ENCODE results near the gene KCMF1. TPM values are rescaled to one million over a fixed set of nuclear protein-coding genes. Genes with fewer than 3 reads are reported as not detected.

Gene KCMF1
- total RNA-seq, 2 donors from 2014 or later: 40.6 to 46.7 TPM

DNA sequence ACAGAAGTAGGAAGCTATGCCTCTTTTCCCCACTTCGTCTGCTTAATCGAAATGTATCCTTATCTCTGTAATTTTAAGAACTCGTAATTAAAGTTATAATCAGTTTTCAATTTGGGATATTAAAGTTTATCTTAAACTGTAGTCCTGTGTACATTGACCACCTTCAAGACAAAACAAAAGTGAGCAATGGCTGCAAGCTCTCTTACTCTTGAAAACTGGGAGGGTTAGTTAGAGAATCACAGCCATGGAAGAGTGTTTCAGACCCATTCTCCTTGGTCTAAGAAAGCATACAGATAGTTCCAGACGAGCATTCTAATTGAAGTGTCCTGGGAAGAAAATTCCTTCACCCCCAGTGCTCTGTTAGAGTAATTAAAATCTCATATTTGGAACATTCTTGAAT lies 2.0 kb downstream of the KCMF1 start:
- Histone ChIP-seq H3K4me1 (ENCODE audit: control insufficient read depth in 1 of 2, low read depth in 2 of 2) (peaks cover 36 to 67% of the 10 kb centered on the region in 2 donors), H3K27me3 (replicated peaks; ENCODE audit: insufficient read depth) (no peaks in the 10 kb centered on the region), H3K27ac (peak overlapping the region in 1 of 2 donors; percentile 87), H3K4me3 (peak overlapping the region; percentile 77), H3K36me3 (no peaks in the 10 kb centered on the region), H3K9me3 (no peaks in the 10 kb centered on the region)
- TF ChIP-seq, protein P1, sequence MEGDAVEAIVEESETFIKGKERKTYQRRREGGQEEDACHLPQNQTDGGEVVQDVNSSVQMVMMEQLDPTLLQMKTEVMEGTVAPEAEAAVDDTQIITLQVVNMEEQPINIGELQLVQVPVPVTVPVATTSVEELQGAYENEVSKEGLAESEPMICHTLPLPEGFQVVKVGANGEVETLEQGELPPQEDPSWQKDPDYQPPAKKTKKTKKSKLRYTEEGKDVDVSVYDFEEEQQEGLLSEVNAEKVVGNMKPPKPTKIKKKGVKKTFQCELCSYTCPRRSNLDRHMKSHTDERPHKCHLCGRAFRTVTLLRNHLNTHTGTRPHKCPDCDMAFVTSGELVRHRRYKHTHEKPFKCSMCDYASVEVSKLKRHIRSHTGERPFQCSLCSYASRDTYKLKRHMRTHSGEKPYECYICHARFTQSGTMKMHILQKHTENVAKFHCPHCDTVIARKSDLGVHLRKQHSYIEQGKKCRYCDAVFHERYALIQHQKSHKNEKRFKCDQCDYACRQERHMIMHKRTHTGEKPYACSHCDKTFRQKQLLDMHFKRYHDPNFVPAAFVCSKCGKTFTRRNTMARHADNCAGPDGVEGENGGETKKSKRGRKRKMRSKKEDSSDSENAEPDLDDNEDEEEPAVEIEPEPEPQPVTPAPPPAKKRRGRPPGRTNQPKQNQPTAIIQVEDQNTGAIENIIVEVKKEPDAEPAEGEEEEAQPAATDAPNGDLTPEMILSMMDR (IDR thresholded peaks at IDR 0.05): no peak
- ATAC-seq (ENCODE audit: insufficient number of reproducible peaks, low FRiP score, low read depth) (no peak), DNase-seq (ENCODE audit: low spot score) (no peak)

DNA sequence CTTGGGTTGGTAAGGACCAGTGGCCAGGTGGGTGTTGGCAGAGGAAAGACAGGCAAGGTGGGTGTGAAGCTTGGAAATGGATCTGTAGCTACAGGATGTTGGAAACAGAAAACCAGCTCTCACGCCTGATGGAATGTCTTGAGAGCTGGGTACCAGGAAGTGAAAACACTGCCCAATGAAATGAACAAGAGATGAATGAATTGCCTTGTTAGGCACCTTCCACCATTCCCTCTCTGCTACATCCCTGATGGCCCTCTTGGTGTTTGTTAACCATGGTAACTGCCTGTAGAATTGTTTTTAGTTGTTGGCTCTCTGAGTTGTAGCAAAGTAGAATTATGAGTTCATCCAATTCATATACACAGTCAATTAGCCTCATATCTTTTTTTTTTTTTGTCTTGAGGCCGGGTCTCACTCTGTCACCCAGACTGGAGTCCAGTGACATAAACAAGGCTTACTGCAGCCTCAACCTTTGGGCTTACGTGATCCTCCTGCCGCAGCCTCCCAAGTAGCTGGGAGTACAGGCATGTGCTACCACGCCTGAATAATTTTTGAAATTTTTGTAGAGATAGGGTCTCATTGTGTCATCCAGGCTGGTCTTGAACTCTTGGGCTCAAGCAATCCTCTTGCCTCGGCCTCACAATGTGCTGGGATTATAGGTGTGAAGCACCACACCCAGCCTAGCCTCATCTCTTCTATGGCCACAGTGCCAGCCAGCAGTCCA lies 9.5 kb downstream of the KCMF1 start:
- TF ChIP-seq, protein P1 (IDR thresholded peaks at IDR 0.05): no peak
- no peak overlapping the region for H3K4me3 ChIP-seq
- H3K9me3 ChIP-seq: no peaks in the 10 kb centered on the region
- H3K4me1 ChIP-seq (ENCODE audit: control insufficient read depth in 1 of 2, low read depth in 2 of 2): peaks cover 21 to 45% of the 10 kb centered on the region in 2 donors
- ATAC-seq (ENCODE audit: insufficient number of reproducible peaks, low FRiP score, low read depth): no peak
- H3K36me3 ChIP-seq: no peaks in the 10 kb centered on the region
- no peak for DNase-seq (ENCODE audit: low spot score)
- H3K27me3 ChIP-seq (replicated peaks; ENCODE audit: insufficient read depth): no peaks in the 10 kb centered on the region
- H3K27ac ChIP-seq: no peak overlapping the region

DNA sequence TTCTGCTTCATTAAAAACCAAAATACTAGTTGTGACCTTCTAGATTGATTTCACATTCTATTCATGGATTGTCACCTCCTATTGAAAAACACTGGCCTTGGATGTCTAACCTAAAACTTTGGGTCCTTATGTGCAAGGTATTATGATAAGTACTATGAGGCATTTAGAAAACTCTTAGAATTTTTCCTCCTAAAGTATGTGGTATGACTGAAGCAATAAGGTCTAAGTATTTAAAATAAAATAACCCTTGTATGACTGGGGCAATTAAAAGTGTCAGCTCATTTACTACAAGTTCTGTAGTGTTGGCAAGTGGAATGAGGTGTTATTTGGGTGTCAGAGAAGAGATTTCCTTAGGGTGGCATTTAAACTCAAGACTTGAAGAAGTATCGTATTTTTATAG lies 15.1 kb downstream of the KCMF1 start:
- Histone ChIP-seq H3K36me3 (no peaks in the 10 kb centered on the region), H3K4me3 (no peak overlapping the region), H3K27me3 (replicated peaks; ENCODE audit: insufficient read depth) (no peaks in the 10 kb centered on the region), H3K9me3 (no peaks in the 10 kb centered on the region), H3K27ac (no peak overlapping the region), H3K4me1 (ENCODE audit: control insufficient read depth in 1 of 2, low read depth in 2 of 2) (peaks cover 10 to 42% of the 10 kb centered on the region in 2 donors)
- DNase-seq (ENCODE audit: low spot score) (no peak), ATAC-seq (ENCODE audit: insufficient number of reproducible peaks, low FRiP score, low read depth) (no peak)
- TF ChIP-seq, protein P1 (IDR thresholded peaks at IDR 0.05): no peak

DNA sequence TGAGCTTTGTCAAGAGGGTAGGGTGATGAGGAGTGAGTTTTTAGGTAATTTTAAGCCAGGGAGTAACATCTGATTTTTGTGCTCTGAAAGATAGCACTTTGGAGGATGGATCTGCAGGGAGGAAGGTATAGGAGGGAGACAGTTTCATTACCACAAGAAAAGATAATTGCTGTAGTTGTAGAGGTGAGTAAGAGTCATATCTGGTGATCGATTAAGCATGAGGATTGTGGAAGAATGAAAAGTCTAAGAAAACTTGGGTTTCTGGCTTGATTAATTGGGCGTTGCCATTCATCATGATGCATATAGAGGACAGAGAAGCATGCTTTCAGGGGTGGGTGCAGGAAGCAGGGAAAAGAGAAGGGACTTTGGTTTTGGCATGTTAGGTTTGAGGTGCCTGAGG lies 18.5 kb downstream of the KCMF1 start:
- no peaks in the 10 kb centered on the region for H3K9me3 ChIP-seq
- ATAC-seq (ENCODE audit: insufficient number of reproducible peaks, low FRiP score, low read depth) (no peak), DNase-seq (ENCODE audit: low spot score) (no peak)
- H3K27me3 ChIP-seq (replicated peaks; ENCODE audit: insufficient read depth): no peaks in the 10 kb centered on the region
- TF ChIP-seq, protein P1 (IDR thresholded peaks at IDR 0.05): no peak
- peaks cover 16 to 58% of the 10 kb centered on the region in 2 donors for H3K4me1 ChIP-seq (ENCODE audit: control insufficient read depth in 1 of 2, low read depth in 2 of 2)
- no peak overlapping the region for H3K27ac ChIP-seq
- H3K36me3 ChIP-seq: no peaks in the 10 kb centered on the region
- no peak overlapping the region for H3K4me3 ChIP-seq

DNA sequence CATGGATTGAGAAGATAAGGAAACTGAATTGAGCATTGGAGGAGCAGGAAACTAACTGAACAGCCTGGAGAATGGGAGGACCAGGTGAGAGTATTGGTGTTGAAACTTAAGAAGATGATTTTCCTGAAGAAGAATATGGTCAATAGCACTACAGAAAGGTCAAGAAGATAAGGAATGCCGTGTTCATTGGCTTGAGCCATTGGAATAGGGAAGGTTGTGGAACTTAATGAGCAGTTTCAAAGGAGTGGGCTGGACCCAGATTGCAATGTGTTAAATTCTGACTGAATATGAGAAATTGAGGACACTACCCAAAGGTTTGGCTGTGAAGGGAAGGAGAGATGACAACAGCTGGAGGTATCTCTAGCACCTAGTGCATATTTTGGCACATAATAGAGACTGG lies 19.0 kb downstream of the KCMF1 start:
- Histone ChIP-seq H3K4me1 (ENCODE audit: control insufficient read depth in 1 of 2, low read depth in 2 of 2) (peaks cover 19 to 55% of the 10 kb centered on the region in 2 donors), H3K9me3 (no peaks in the 10 kb centered on the region), H3K27me3 (replicated peaks; ENCODE audit: insufficient read depth) (no peaks in the 10 kb centered on the region), H3K36me3 (no peaks in the 10 kb centered on the region), H3K27ac (no peak overlapping the region), H3K4me3 (no peak overlapping the region)
- ATAC-seq (ENCODE audit: insufficient number of reproducible peaks, low FRiP score, low read depth) (no peak), DNase-seq (ENCODE audit: low spot score) (no peak)
- TF ChIP-seq, protein P1 (IDR thresholded peaks at IDR 0.05): no peak

All from thoracic aorta (tissue), 2 donors.